ENCODE results near the gene BRI3BP. TPM values are rescaled to one million over a fixed set of nuclear protein-coding genes. Genes with fewer than 3 reads are reported as not detected.

The BRI3BP gene, protein sequence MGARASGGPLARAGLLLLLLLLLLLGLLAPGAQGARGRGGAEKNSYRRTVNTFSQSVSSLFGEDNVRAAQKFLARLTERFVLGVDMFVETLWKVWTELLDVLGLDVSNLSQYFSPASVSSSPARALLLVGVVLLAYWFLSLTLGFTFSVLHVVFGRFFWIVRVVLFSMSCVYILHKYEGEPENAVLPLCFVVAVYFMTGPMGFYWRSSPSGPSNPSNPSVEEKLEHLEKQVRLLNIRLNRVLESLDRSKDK
- 10 to 100 TPM in 3 of 4 donors, 1 to 10 TPM in 1; 9.1 to 25.0 (median 17.7) TPM for total RNA-seq

DNA sequence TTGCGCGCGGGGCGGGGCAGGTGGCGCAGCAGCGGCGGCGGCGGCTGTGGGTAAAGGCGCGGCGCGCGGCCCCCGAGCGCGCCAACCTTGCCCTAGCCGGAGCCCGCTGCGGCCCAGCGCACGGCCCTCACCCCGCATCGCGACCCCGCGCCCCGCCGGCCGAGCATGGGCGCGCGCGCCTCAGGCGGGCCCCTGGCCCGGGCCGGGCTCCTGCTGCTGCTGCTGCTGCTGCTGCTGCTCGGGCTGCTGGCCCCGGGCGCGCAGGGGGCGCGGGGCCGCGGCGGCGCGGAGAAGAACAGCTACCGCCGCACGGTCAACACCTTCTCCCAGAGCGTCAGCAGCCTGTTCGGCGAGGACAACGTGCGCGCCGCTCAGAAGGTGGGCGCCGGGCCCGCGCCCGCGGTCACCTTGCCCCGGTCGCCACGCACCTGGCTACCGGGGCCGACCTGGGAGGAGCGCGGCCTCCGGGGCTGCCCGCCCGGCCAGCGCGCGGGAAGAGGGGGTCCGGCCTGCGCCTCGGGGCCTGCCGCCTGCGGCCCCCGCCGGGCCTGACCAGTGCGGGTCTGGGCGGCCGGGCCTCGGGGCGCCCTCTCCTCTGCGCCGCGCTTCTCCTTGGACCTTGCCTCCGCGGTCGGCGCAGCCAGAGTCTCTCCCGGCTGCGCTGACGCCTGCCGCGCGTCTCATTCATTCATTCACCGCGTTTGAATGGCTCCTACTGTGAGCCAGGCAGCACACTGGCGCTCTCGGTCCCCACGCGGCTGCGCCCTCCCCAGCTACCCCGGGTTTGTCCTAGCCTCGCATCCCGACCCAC lies at the start of gene BRI3BP:
Gene BRI3BP, plus strand, starts transcription at position 20 of the 811 bp plus-strand sequence. Its CDS starts 146 bp downstream, at position 166.
- WGBS: 0% methylated on average over 40 of the region's 112 CpGs
- H3K4me1 ChIP-seq: peaks cover 21% of the 10 kb centered on the region

DNA sequence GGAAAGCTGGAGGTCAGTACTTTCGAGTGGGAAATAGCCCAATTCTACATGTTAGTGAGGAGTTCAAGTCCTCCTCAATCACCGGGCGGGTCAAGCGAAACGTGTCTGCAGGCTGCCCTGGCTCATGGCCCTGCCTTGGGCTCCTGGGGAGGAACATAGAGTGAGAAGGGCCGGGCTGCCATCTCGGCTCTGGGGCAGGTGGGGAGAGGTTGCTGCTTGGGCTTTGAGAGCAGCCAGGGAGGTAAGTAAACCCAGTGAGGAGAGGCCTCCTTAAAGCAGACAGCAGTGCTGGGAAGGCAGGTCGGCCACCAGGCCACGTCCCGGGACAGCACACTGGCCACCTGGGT lies 47.0 kb upstream of the BRI3BP start:
- peaks cover 64% of the 10 kb centered on the region for H3K36me3 ChIP-seq
- no peak overlapping the region for H3K4me3 ChIP-seq
- no peaks in the 10 kb centered on the region for H3K4me1 ChIP-seq
- no peak overlapping the region for H3K27ac ChIP-seq
- H3K27me3 ChIP-seq: no peaks in the 10 kb centered on the region
- no peak for DNase-seq (ENCODE audit: low spot score in 2 of 2)
- H3K9me3 ChIP-seq: no peaks in the 10 kb centered on the region
- TF ChIP-seq EP300 (IDR thresholded peaks at IDR 0.05) (no peak), POLR2A (IDR thresholded peaks at IDR 0.05) (no peak), POLR2AphosphoS5 (IDR thresholded peaks at IDR 0.05) (no peak)
- TF ChIP-seq, protein P1, sequence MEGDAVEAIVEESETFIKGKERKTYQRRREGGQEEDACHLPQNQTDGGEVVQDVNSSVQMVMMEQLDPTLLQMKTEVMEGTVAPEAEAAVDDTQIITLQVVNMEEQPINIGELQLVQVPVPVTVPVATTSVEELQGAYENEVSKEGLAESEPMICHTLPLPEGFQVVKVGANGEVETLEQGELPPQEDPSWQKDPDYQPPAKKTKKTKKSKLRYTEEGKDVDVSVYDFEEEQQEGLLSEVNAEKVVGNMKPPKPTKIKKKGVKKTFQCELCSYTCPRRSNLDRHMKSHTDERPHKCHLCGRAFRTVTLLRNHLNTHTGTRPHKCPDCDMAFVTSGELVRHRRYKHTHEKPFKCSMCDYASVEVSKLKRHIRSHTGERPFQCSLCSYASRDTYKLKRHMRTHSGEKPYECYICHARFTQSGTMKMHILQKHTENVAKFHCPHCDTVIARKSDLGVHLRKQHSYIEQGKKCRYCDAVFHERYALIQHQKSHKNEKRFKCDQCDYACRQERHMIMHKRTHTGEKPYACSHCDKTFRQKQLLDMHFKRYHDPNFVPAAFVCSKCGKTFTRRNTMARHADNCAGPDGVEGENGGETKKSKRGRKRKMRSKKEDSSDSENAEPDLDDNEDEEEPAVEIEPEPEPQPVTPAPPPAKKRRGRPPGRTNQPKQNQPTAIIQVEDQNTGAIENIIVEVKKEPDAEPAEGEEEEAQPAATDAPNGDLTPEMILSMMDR (IDR thresholded peaks at IDR 0.05): no peak
- WGBS: 88% methylated on average over 7 of the region's 10 CpGs

More for the DNA sequence above, at the start of gene BRI3BP:
- Histone ChIP-seq H3K36me3 (no peaks in the 10 kb centered on the region), H3K27ac (no peak within 1 kb of the TSS), H3K4me3 (peak within 1 kb of the TSS; percentile 81), H3K27me3 (no peaks in the 10 kb centered on the region), H3K9me3 (no peaks in the 10 kb centered on the region)
- TF ChIP-seq, protein P1 (IDR thresholded peaks at IDR 0.05): no peak
- no peak for DNase-seq (ENCODE audit: low spot score in 2 of 2)

DNA sequence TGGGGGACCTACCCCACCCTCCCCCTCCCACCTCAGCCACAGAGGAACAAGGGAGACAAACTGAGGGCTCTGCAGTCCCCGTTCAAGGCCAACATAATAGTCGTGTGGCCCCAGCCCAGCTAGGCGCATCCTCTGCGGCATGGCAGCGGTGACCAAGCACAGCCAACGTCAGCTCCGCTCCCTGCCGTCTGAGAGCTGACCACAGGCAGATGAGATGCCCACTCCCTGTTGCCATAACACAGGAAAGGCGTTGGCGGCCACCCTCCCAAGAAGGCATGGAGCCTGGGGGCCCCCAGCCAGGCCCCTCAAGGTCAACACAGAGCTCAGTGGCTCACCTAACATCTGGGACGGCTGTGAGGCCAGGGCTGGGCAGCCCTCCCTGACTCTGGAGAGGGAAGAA lies 46.4 kb upstream of the BRI3BP start:
- Histone ChIP-seq H3K27ac (no peak overlapping the region), H3K27me3 (no peaks in the 10 kb centered on the region), H3K4me1 (no peaks in the 10 kb centered on the region), H3K4me3 (no peak overlapping the region), H3K9me3 (no peaks in the 10 kb centered on the region), H3K36me3 (peaks cover 70% of the 10 kb centered on the region)
- DNase-seq (ENCODE audit: low spot score in 2 of 2): no peak
- 100% methylated on average over 1 of the region's 11 CpGs for WGBS
- TF ChIP-seq POLR2AphosphoS5 (IDR thresholded peaks at IDR 0.05) (no peak), POLR2A (IDR thresholded peaks at IDR 0.05) (no peak), EP300 (IDR thresholded peaks at IDR 0.05) (no peak)
- TF ChIP-seq, protein P1 (IDR thresholded peaks at IDR 0.05): no peak

DNA sequence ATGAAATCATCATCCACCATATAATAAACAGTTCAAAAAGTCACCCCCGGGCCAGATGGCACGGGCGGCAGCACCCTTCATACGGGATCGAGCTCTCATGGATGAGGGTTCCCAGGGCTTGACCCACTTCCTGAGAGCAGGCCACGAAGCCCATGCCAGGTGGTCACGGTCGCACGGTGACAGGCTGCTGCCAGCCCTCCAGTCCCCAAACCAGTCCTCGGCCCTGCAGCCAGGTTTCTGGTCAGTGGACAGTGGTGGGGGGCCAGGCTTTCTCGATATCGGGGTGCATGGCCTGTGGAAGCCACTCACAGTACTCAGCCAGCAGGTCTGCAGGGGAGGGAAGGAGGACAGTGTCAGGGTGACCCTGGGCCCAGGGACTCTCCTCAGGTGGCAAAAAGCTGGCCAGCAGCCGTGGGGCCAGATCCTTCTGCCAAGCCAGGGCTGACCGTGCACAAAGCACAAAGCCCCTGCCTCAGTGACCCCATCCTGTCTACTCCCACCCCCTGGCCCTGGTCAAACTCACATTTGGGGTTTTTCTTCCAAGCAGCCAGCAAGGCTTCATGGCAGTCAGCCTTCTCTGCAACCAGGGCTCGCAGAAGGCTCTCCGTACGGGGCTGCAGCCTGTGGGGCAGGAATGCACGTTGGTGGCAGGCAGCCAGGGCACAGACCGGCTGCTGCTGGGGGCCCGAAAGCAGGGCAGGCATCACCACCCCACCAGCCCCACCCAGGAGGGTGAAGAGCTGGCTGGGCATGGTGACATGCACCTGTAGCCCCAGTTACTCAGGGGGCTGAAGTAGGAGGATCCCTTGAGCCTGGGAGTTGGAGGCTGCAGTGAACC lies 45.7 kb upstream of the BRI3BP start:
- Histone ChIP-seq H3K4me1 (no peaks in the 10 kb centered on the region), H3K27me3 (no peaks in the 10 kb centered on the region), H3K4me3 (no peak overlapping the region), H3K27ac (no peak overlapping the region), H3K36me3 (peaks cover 77% of the 10 kb centered on the region), H3K9me3 (no peaks in the 10 kb centered on the region)
- TF ChIP-seq POLR2A (IDR thresholded peaks at IDR 0.05) (no peak), POLR2AphosphoS5 (IDR thresholded peaks at IDR 0.05) (no peak), EP300 (IDR thresholded peaks at IDR 0.05) (no peak)
- TF ChIP-seq, protein P1 (IDR thresholded peaks at IDR 0.05): no peak
- no peak for DNase-seq (ENCODE audit: low spot score in 2 of 2)
- WGBS: 95% methylated on average over 19 of the region's 20 CpGs
